ENCODE results near the gene PDGFC.

The PDGFC gene

GRCh38 chr4:156971676-156972378, at the start of gene PDGFC:
Gene PDGFC, minus strand, starts transcription at chr4:156971799. Its CDS starts 896 bp downstream, at chr4:156970903.
- no peak for TF ChIP-seq CTCF (IDR thresholded peaks at IDR 0.05; ENCODE audit: low read depth, low read length, missing control alignments)
- H3K4me3 ChIP-seq (ENCODE audit: low read depth, low read length): no peak within 1 kb of the TSS

GRCh38 chr4:157020882-157021281, 49.3 kb upstream of the PDGFC start:
- no peak overlapping the region for H3K4me3 ChIP-seq (ENCODE audit: low read depth, low read length)
- DNase-seq (ENCODE audit: low read depth): no peak
- no peak for TF ChIP-seq CTCF (IDR thresholded peaks at IDR 0.05; ENCODE audit: low read depth, low read length, missing control alignments)

More at GRCh38 chr4:156971676-156972378, at the start of gene PDGFC:
- no peak for DNase-seq (ENCODE audit: low read depth)

GRCh38 chr4:157018920-157019490, 47.4 kb upstream of the PDGFC start:
- no peak overlapping the region for H3K4me3 ChIP-seq (ENCODE audit: low read depth, low read length)
- no peak for DNase-seq (ENCODE audit: low read depth)
- no peak for TF ChIP-seq CTCF (IDR thresholded peaks at IDR 0.05; ENCODE audit: low read depth, low read length, missing control alignments)

- TF ChIP-seq CTCF (IDR thresholded peaks at IDR 0.05; ENCODE audit: low read depth, low read length, missing control alignments): no peak
- DNase-seq (ENCODE audit: low read depth): no peak
- no peak overlapping the region for H3K4me3 ChIP-seq (ENCODE audit: low read depth, low read length)
These were observed 43.3 kb upstream of the PDGFC start for GRCh38 chr4:157014621-157015591.

- no peak for DNase-seq (ENCODE audit: low read depth)
- no peak for TF ChIP-seq CTCF (IDR thresholded peaks at IDR 0.05; ENCODE audit: low read depth, low read length, missing control alignments)
- H3K4me3 ChIP-seq (ENCODE audit: low read depth, low read length): no peak overlapping the region
These were observed 42.1 kb upstream of the PDGFC start for GRCh38 chr4:157013656-157014055.

GRCh38 chr4:157012781-157013180, 41.2 kb upstream of the PDGFC start:
- H3K4me3 ChIP-seq (ENCODE audit: low read depth, low read length): no peak overlapping the region
- DNase-seq (ENCODE audit: low read depth): no peak
- TF ChIP-seq CTCF (IDR thresholded peaks at IDR 0.05; ENCODE audit: low read depth, low read length, missing control alignments): no peak

All from GM12864 (cell line).